HepG2 (cell line): Measurements from ENCODE around the gene PTPN5. TPM values are rescaled to one million over a fixed set of nuclear protein-coding genes. Genes with fewer than 3 reads are reported as not detected.

Experiments used
- ATAC-seq: fragments of 200-7000 bp; cut with Tn5 transposase; 3 replicates; pipeline ENCODE4 v1.9.1; 2020; ENCODE audit warnings: mild to moderate bottlenecking, moderate library complexity
- BruUV-seq: library from RNA; stranded (reverse); fragments of 400-500 nt; replicated peaks from 2 replicates; lab custom pipeline; 2021; lab: Mats Ljungman, UMichigan
- CTCF ChIA-PET: fragments of 300-600 bp; formaldehyde crosslinking; extraction: SDS; loops from one replicate; lab custom pipeline; 2021; ENCODE audit warnings: low total read pairs, inconsistent platforms, low intra/inter-chr PET ratio; lab: Yijun Ruan, JAX
- POLR2A ChIA-PET: fragments of 350-600 bp; sonication (Branson Sonifier 250); formaldehyde crosslinking; loops from one replicate; lab custom pipeline; 2020; ENCODE audit warnings: antibody characterized with exemption, inconsistent platforms; lab: Yijun Ruan, JAX
- DNase-seq: peaks from one replicate; pipeline ENCODE4 v3.0.0-alpha.2; 2015; ENCODE audit warnings: low spot score
- FAIRE-seq: peaks from 3 replicates; lab custom pipeline; 2011; peaks lifted over from hg19 to GRCh38; lab: Jason Lieb, UNC
- H2AFZ ChIP-seq: one replicate; pipeline ENCODE4 v1.6.1; 2011; ENCODE audit warnings: low read length, inconsistent platforms
- H3K27ac ChIP-seq: fragments of 300-600 bp; 3 replicates; pipeline ENCODE4 v1.8.0; 2011; ENCODE audit warnings: mixed run types, mild to moderate bottlenecking, mixed read lengths, low read length, inconsistent platforms; ENCODE audit not compliant: insufficient read depth; ENCODE audit errors: extremely low read length
- H3K27me3 ChIP-seq, 2 experiments: fragments of 200-600 bp in 1 of 2; 2 replicates in 1 of 2; 3 replicates in 1 of 2; pipeline versions ENCODE4 v1.6.0 to v1.8.0; 2011; ENCODE audit warnings: low read length in 2 of 2, mild to moderate bottlenecking in 2 of 2, moderate library complexity in 2 of 2, inconsistent platforms in 1 of 2; ENCODE audit not compliant: insufficient read depth in 2 of 2, control insufficient read depth in 1 of 2
- H3K36me3 ChIP-seq, 2 experiments: fragments of 200-600 bp in 1 of 2; replicated peaks in 1 of 2; 2 replicates in 1 of 2; 3 replicates in 1 of 2; pipeline versions ENCODE4 v1.5.1 to v1.8.0; 2011; ENCODE audit warnings: low read length in 2 of 2, inconsistent platforms in 1 of 2; ENCODE audit not compliant: insufficient read depth in 2 of 2, control insufficient read depth in 1 of 2
- H3K4me1 ChIP-seq: 2 replicates; pipeline ENCODE4 v1.5.1; 2012; ENCODE audit warnings: low read length, inconsistent platforms; ENCODE audit not compliant: insufficient read depth
- H3K4me2 ChIP-seq: 2 replicates; pipeline ENCODE4 v1.6.0; 2011; ENCODE audit warnings: low read depth, low read length, inconsistent platforms
- H3K4me3 ChIP-seq, 3 experiments: fragments of 200-600 bp in 1 of 3; sonication (generic), shearing (Covaris generic) in 1 of 3; replicated peaks in 1 of 3; 2 replicates each; pipeline ENCODE4 v1.5.1; 2011 to 2016; ENCODE audit warnings: low read length in 3 of 3, inconsistent platforms in 2 of 3, low read depth in 2 of 3, mild to moderate bottlenecking in 2 of 3, control low read depth in 1 of 3, mixed read lengths in 1 of 3; ENCODE audit not compliant: insufficient read depth in 1 of 3
- H3K79me2 ChIP-seq: one replicate; pipeline ENCODE4 v1.6.1; 2011; ENCODE audit warnings: low read length, inconsistent platforms; ENCODE audit not compliant: insufficient read depth
- H3K9ac ChIP-seq: 2 replicates; pipeline ENCODE4 v1.6.0; 2011; ENCODE audit warnings: mild to moderate bottlenecking, low read depth, low read length, inconsistent platforms; ENCODE audit not compliant: insufficient read depth
- H3K9me3 ChIP-seq: 2 replicates; pipeline ENCODE4 v1.5.1; 2012; ENCODE audit warnings: mild to moderate bottlenecking, low read length
- H4K20me1 ChIP-seq: 2 replicates; pipeline ENCODE4 v1.6.0; 2011; ENCODE audit warnings: inconsistent platforms, mild to moderate bottlenecking, low read length, moderate library complexity; ENCODE audit not compliant: insufficient read depth
- BRF2 ChIP-seq: sonication (generic); formaldehyde crosslinking; IDR thresholded peaks from 2 replicates; pipeline ENCODE4 v1.8.1; 2022; ENCODE audit warnings: mild to moderate bottlenecking, missing genetic modification reagents
- CEBPG ChIP-seq: IDR thresholded peaks from 2 replicates; pipeline ENCODE4 v1.6.1; 2016
- FOXO1 ChIP-seq: sonication (generic); formaldehyde crosslinking; IDR thresholded peaks from 2 replicates; pipeline ENCODE4 v1.4.0; 2020; ENCODE audit warnings: missing genetic modification reagents
- RERE ChIP-seq: IDR thresholded peaks from 2 replicates; pipeline ENCODE4 v1.6.1; 2016; ENCODE audit warnings: low read depth, missing genetic modification reagents, missing compliant biosample characterization
- THRA ChIP-seq: sonication (generic); formaldehyde crosslinking; IDR thresholded peaks from 2 replicates; pipeline ENCODE4 v1.4.0; 2020; ENCODE audit warnings: missing genetic modification reagents, borderline replicate concordance
- TMF1 ChIP-seq: sonication (generic); formaldehyde crosslinking; IDR thresholded peaks from 2 replicates; pipeline ENCODE4 v1.8.1; 2022; ENCODE audit warnings: low read depth, missing genetic modification reagents
- ZFP36 ChIP-seq: fragments of 150-350 bp; IDR thresholded peaks from 2 replicates; pipeline ENCODE4 v1.6.1; 2018; ENCODE audit warnings: borderline replicate concordance, low read length, low read depth; ENCODE audit not compliant: partially characterized antibody
- ZNF234 ChIP-seq: sonication (generic); formaldehyde crosslinking; conservative IDR thresholded peaks from 2 replicates; pipeline ENCODE4 v1.5.1; 2020; ENCODE audit warnings: mild to moderate bottlenecking, missing genetic modification reagents
- ZNF660 ChIP-seq: sonication (generic); formaldehyde crosslinking; IDR thresholded peaks from 2 replicates; pipeline ENCODE4 v1.5.1; 2020; ENCODE audit warnings: mild to moderate bottlenecking, low read depth, missing genetic modification reagents, borderline replicate concordance
- WGBS: methylation state at CpG from one replicate; pipeline ENCODE4 v1.1.6; 2017; ENCODE audit warnings: low lambda C conversion rate; 5-methylcytosine and 5-hydroxymethylcytosine counted together
- in situ Hi-C: cut with HindIII; loops from 2 replicates; pipeline ENCODE4 v1.10.0; 2017; ENCODE audit warnings: low pct_unique_long_range_greater_than_20kb; ENCODE audit not compliant: extremely low pct_ligation_motif_present
- intact Hi-C: fragments of 100-400 bp; cut with micrococcal nuclease; formaldehyde crosslinking; loops from one replicate; pipeline ENCODE4 v1.10.0; 2022; ENCODE audit not compliant: unreplicated experiment
- polyA plus RNA-seq, 8 experiments: library from polyadenylated mRNA; depleted of rRNA in 3 of 8; stranded (reverse) in 7 of 8; unstranded in 1 of 8; fragments of >200 nt; fragmentation: Illumina TruSeq in 4 of 8; extraction: Trizol in 4 of 8; gene quantifications; 2 replicates each; pipeline versions ENCODE4 v1.2.1 to v1.2.3, GENCODE V29; 2011 to 2016; ENCODE audit warnings: low read depth in 4 of 8, missing spikeins in 1 of 8, mixed read lengths in 1 of 8; ENCODE audit not compliant: insufficient read depth in 1 of 8
- total RNA-seq, 5 experiments: library from RNA; depleted of rRNA; stranded (reverse); fragments of >200 nt; fragmentation: Illumina TruSeq; extraction: Trizol; gene quantifications; 2 replicates each; pipeline ENCODE4 v1.2.3, GENCODE V29; 2016; ENCODE audit warnings: low read depth in 1 of 5

Gene PTPN5
- total and polyA plus RNA-seq, 2 of the 13 experiments (the other 11 are each of a cell fraction or from before 2014, with no cell fraction given) = not detected

GRCh38 chr11:18780896-18781295 is 10.7 kb downstream of the PTPN5 start:
- DNase-seq (no peak), FAIRE-seq (no peak), ATAC-seq (no peak)
- BruUV-seq = no TSS peak
- POLR2A ChIA-PET = no interaction called here
- H3K27me3 ChIP-seq = peaks cover 0 to 12% of the 10 kb centered on the region in 2 experiments; a peak in 1 of 5 replicates
- H3K4me3 ChIP-seq = no peak overlapping the region
- intact Hi-C loops = no loop called here
- no peak overlapping the region for H3K27ac ChIP-seq
- H3K79me2 ChIP-seq = no peaks in the 10 kb centered on the region
- TF ChIP-seq FOXO1 (no peak), THRA (CRISPR knock-in tag) (peak; percentile 14; the same call in 1 of the 2 replicates), ZFP36 (peak; percentile 39)
- H3K9me3 ChIP-seq = no peaks in the 10 kb centered on the region
- no peak overlapping the region for H3K4me2 ChIP-seq
- H3K4me1 ChIP-seq = no peaks in the 10 kb centered on the region
- CTCF ChIA-PET = no interaction called here
- WGBS = 19% methylated on average over 6 of the region's 6 CpGs
- in situ Hi-C loops = no loop called here
- H3K36me3 ChIP-seq = no peaks in the 10 kb centered on the region
- no peak overlapping the region for H3K9ac ChIP-seq
- H2AFZ ChIP-seq = no peak overlapping the region
- no peaks in the 10 kb centered on the region for H4K20me1 ChIP-seq

GRCh38 chr11:18780329-18780728 is 11.3 kb downstream of the PTPN5 start:
- ATAC-seq (no peak), DNase-seq (no peak), FAIRE-seq (no peak)
- no TSS peak for BruUV-seq
- 10% methylated on average over 4 of the region's 4 CpGs for WGBS
- Histone ChIP-seq H3K9ac (no peak overlapping the region), H3K27ac (no peak overlapping the region), H3K36me3 (no peaks in the 10 kb centered on the region), H3K4me2 (no peak overlapping the region), H3K4me1 (no peaks in the 10 kb centered on the region), H3K27me3 (peaks cover 0 to 12% of the 10 kb centered on the region in 2 experiments; a peak in 1 of 5 replicates), H3K4me3 (no peak overlapping the region), H4K20me1 (no peaks in the 10 kb centered on the region), H2AFZ (no peak overlapping the region), H3K9me3 (no peaks in the 10 kb centered on the region), H3K79me2 (no peaks in the 10 kb centered on the region)
- CTCF ChIA-PET = no interaction called here
- in situ Hi-C loops (no loop called here), intact Hi-C loops (no loop called here)
- POLR2A ChIA-PET = no interaction called here
- TF ChIP-seq TMF1 (CRISPR knock-in tag) (no peak), BRF2 (CRISPR knock-in tag) (no peak), ZNF234 (CRISPR knock-in tag) (no peak), RERE (CRISPR knock-in tag) (no peak), CEBPG (CRISPR knock-in tag) (no peak), ZNF660 (CRISPR knock-in tag) (no peak)
